Stomach smooth muscle (tissue), 2 donors: ENCODE data around the gene OR3A3.
"Not testable (repeated sequence)": the region's sequence is repeated elsewhere in the genome, so short reads cannot be mapped to it uniquely, and the experiment has no call there.

Experiments used
- H3K27ac ChIP-seq: one replicate; pipeline ENCODE4 v1.7.0; 2013; ENCODE audit warnings: mild to moderate bottlenecking, low read length, inconsistent platforms
- H3K27me3 ChIP-seq, 2 donors: one replicate each; pipeline ENCODE4 v1.7.0; 2013; ENCODE audit warnings: low read length in 2 of 2; ENCODE audit not compliant: insufficient read depth in 2 of 2, control insufficient read depth in 1 of 2
- H3K36me3 ChIP-seq, 2 donors: one replicate each; pipeline ENCODE4 v1.7.0; 2013; ENCODE audit warnings: low read length in 2 of 2; ENCODE audit not compliant: control insufficient read depth in 2 of 2, insufficient read depth in 2 of 2
- H3K4me1 ChIP-seq: one replicate; pipeline ENCODE4 v1.7.0; 2013; ENCODE audit warnings: low read length; ENCODE audit not compliant: control insufficient read depth, insufficient read depth
- H3K4me3 ChIP-seq, 2 donors: one replicate each; pipeline ENCODE4 v1.7.0; 2013; ENCODE audit warnings: low read length in 2 of 2
- H3K9ac ChIP-seq, 2 donors: one replicate each; pipeline ENCODE4 v1.7.0; 2013; ENCODE audit warnings: low read length in 2 of 2, mild to moderate bottlenecking in 1 of 2
- H3K9me3 ChIP-seq, 2 donors: one replicate each; pipeline ENCODE4 v1.7.0; 2013; ENCODE audit warnings: low read length in 2 of 2; ENCODE audit not compliant: control insufficient read depth in 2 of 2
- donor health status: healthy.
- donor health status: Pancreatic carcinoma.

OR3A3 gene

DNA sequence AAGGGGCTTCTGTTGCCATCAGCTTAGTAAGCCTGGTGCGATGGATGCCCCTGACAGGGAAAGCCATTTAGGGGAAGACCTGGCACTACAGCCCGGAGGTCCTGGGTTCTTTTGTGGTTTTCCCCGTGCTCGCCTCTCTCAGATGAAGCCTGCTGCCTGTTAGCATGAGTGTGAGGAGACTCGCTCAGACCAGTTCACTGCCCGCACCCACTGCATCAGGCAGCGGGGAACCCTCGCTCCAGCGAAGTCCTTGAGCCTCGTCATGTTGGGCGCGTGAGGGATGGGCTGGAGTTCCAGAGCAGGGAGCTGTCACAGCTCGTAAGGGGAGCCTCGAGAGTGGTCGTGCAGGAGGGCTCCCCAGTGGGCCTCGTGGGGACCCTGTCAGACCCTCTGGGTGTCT, 1.0 kb downstream of the OR3A3 start:
- not testable (repeated sequence) for H3K36me3 ChIP-seq, H3K27me3 ChIP-seq, H3K4me3 ChIP-seq, H3K4me1 ChIP-seq, H3K9ac ChIP-seq, H3K27ac ChIP-seq, H3K9me3 ChIP-seq

DNA sequence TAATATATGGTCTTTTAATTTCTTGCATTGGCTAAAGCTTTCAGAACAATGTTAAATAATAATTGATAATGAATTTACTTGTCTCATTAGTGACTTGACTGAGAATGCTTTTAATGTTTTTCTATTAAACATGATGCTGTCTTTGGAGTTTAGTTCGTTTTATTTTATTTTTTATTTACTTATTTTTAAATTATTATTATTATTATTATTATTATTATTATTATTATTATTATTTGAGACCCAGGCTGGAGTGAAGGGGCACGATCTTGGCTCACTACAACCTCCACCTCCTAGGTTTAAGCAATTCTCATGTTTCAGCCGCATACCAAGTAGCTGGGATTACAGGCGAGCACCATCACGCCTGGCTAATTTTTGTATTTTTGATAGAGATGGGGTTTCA, 4.4 kb downstream of the OR3A3 start:
- no peaks in the 10 kb centered on the region for H3K36me3 ChIP-seq
- no peaks in the 10 kb centered on the region for H3K4me1 ChIP-seq
- H3K9me3 ChIP-seq = peaks cover 0 to 3% of the 10 kb centered on the region in 2 donors
- H3K27me3 ChIP-seq = no peaks in the 10 kb centered on the region
- H3K4me3 ChIP-seq = no peak overlapping the region
- no peak overlapping the region for H3K27ac ChIP-seq
- no peak overlapping the region for H3K9ac ChIP-seq

DNA sequence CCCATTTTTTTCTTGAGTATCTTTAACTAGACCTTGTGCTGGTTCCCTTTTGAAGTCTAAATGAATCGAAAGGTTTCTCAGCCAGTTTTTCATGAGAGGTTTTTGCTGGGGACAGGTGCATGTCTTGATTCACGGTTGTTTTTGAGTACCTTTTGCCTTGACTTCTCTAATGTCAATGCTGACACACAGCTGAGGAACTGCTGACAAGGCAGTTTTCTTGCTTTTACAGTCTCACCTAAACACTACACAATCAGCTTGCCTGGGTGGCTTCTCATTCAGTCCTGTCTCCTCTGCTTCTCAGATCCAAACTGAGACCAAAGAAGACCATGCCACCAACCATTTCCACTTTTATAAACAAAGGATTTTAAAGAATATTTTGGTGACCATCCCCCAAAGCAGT, 7.1 kb downstream of the OR3A3 start:
- no peaks in the 10 kb centered on the region for H3K4me1 ChIP-seq
- peaks cover 0 to 3% of the 10 kb centered on the region in 2 donors for H3K9me3 ChIP-seq
- H3K27me3 ChIP-seq = no peaks in the 10 kb centered on the region
- no peak overlapping the region for H3K27ac ChIP-seq
- no peak overlapping the region for H3K4me3 ChIP-seq
- H3K9ac ChIP-seq = no peak overlapping the region
- H3K36me3 ChIP-seq = no peaks in the 10 kb centered on the region

DNA sequence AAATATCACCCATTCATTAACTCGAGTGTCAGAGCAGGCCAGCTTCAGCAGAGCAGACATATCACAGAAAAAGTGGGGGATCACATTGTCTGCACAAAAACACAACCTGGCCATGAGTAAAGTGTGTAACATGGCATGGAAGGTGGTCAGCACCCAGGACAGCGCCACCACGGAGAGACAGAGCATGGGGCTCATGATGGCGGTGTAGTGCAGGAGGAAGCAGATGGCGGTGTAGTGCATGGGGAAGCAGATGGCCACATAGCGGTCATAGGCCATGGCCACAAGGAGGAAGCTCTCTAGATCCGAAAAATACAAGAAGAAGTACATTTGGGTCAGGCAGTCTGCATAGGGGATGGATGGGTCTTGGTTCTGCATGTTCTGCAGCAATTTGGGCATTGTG, 22.0 kb downstream of the OR3A3 start:
- H3K4me1 ChIP-seq, H3K9me3 ChIP-seq, H3K36me3 ChIP-seq, H3K27ac ChIP-seq, H3K4me3 ChIP-seq, H3K9ac ChIP-seq, H3K27me3 ChIP-seq: not testable (repeated sequence)

DNA sequence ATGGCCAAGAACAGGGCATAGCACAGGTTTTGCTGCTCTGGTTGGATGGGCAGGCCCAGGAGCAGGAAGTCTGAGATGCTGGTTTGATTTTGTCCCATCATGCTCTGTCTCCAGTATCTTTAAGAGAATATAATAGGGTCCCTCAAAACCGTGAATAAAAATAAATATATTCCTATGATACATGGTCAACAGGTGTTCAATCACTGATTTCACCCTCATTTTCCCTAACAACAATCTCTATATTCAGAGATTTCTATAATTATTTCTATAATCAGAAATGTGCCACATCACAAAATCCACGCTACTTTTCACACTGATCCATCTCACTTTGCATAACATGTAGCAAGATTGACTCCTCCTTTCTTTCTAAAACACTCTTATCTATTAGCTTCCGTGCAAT, 22.6 kb downstream of the OR3A3 start, which contains the start of gene OR1E2:
TSS of gene OR1E2 (minus strand) at position 101 of the 400 bp plus-strand sequence. CDS start at position 101, 0 bp downstream.
- Histone ChIP-seq H3K27me3 (no peaks in the 10 kb centered on the region), H3K4me3 (no peak within 1 kb of the TSS), H3K9ac (no peak within 1 kb of the TSS), H3K27ac (no peak within 1 kb of the TSS), H3K9me3 (no peaks in the 10 kb centered on the region), H3K36me3 (no peaks in the 10 kb centered on the region), H3K4me1 (no peaks in the 10 kb centered on the region)

DNA sequence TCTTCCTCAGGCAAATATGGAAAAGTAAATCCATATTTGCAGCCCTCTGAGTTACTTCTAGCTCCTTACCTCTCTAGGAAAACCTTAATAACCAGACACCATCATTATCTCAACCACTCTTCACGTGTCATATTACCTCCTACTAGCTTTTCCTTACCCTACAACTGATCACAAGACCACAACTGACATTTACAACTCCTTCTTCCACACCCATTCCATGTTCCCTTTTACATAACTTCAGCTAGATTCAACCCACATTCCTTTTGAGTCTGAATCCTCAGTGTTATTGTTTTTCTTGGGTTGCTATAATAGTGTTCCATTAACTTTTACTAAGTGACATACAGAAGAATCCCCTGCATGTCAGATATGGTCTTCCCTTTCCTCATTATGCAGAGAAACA, 27.2 kb downstream of the OR3A3 start:
- Histone ChIP-seq H3K4me1 (no peaks in the 10 kb centered on the region), H3K4me3 (no peak overlapping the region), H3K36me3 (no peaks in the 10 kb centered on the region), H3K27ac (no peak overlapping the region), H3K27me3 (no peaks in the 10 kb centered on the region), H3K9ac (no peak overlapping the region), H3K9me3 (no peaks in the 10 kb centered on the region)

DNA sequence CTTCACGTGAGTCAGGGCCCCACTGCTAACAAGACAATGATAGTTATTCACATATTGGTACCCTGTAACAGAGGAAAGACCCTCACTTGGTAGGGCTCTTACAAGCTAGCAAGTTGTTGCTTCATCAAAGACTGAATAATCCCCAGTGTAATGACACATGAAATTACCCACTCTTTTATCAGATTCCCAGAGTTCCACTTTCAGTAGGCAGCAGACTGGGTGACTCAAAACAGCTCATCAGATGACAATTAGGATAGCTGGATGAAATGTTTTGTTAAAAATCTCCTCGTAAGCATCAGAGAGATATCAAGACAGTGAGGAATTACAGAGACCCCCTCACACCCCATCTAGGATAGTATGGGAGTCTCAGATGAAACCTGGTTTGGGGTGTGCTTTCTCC, 29.3 kb downstream of the OR3A3 start:
- Histone ChIP-seq H3K9me3 (no peaks in the 10 kb centered on the region), H3K4me3 (no peak overlapping the region), H3K4me1 (no peaks in the 10 kb centered on the region), H3K36me3 (no peaks in the 10 kb centered on the region), H3K9ac (no peak overlapping the region), H3K27me3 (no peaks in the 10 kb centered on the region), H3K27ac (no peak overlapping the region)

DNA sequence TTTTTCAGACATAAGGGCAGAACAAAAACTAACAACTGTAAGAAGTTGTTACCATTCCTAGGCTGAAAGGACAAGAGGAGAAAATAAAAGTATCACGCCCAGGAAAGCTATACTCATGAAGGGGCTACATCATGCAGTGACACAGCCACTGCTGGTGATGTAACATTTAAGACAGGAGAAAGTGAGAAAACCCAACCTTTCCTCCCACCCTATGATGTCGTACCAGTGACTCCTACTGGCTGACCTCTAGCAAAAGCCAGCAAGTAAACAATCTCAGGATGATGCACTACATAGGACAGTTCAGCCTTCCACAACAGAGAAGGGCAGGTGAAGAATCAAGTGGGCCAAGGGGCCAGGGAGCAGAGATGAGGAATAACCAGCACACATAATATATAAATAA, 36.5 kb downstream of the OR3A3 start:
- H3K9me3 ChIP-seq = no peaks in the 10 kb centered on the region

DNA sequence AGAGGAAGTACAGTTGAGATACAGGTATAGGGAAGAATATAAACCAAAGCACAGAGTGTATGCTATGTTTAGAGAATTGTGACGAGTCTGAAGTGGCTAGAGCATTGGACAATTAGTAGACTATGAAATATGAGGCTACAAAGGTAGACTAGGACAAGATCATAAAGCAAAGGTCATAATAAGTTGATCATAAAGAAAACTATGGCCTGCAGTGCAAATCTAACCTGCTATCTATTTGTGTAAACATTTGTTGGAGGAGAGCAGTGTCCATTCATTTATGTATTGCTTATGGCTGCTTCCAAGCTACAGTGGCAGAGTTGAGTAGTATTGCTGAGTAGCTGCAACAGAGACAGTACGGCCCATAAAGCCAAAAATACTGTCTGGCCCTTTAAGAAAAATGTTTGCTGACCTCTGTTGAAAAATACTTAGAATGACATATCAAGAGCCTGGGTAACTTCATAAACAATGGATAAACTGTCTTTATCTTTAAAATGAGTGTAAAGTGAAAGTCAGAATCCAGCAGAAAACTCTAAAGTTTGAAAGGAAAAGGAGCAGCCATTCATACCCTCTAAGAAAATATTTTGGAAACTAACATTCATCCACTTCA, 37.0 kb downstream of the OR3A3 start:
- Histone ChIP-seq H3K9ac (no peak overlapping the region), H3K27ac (no peak overlapping the region), H3K4me3 (no peak overlapping the region), H3K36me3 (no peaks in the 10 kb centered on the region), H3K4me1 (no peaks in the 10 kb centered on the region), H3K27me3 (no peaks in the 10 kb centered on the region), H3K9me3 (no peaks in the 10 kb centered on the region)

More for the DNA sequence above, 36.5 kb downstream of the OR3A3 start:
- Histone ChIP-seq H3K36me3 (no peaks in the 10 kb centered on the region), H3K27ac (no peak overlapping the region), H3K27me3 (no peaks in the 10 kb centered on the region), H3K9ac (no peak overlapping the region), H3K4me3 (no peak overlapping the region), H3K4me1 (no peaks in the 10 kb centered on the region)

DNA sequence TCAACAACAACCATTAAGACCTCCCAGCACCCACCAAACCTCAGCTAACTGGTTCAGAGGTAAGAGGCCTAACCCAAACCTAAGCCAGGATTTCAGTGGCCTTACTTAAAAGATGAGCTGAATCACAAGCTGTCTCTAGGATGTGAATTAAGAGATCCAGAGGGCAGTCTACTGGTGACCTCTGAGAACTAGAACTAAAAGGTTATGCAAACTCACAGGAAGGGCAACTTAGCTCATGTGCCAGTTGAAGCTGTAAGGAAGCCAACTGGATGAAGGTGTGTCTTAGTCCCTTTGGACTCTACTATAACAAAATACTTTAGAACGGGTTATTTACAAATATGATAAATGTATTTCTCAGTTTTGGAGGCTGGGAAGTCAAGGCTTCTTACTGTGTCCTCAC, 55.2 kb downstream of the OR3A3 start:
- H3K27me3 ChIP-seq, H3K27ac ChIP-seq, H3K36me3 ChIP-seq, H3K9me3 ChIP-seq, H3K9ac ChIP-seq, H3K4me1 ChIP-seq, H3K4me3 ChIP-seq: not testable (repeated sequence)

DNA sequence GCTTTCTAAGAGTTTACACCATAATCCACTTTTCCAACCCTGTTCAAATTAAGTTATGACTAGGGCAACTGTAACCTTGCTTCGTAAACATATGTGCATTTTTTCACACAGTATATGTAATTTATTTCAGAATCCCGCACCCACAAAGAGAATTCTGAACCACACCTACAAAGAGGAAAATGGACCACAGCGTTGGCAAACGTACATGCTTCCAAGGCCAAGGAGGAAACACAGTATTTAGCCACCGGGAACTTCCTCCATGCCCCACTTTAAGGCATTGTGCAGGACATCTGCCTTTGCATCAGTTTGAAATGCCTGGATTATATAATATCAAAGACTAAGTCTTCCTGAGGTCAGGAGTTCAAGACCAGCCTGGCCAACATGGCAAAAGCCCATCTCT, 58.4 kb downstream of the OR3A3 start:
- Histone ChIP-seq H3K36me3 (no peaks in the 10 kb centered on the region), H3K4me1 (no peaks in the 10 kb centered on the region), H3K9me3 (no peaks in the 10 kb centered on the region), H3K27ac (no peak overlapping the region), H3K4me3 (no peak overlapping the region), H3K27me3 (no peaks in the 10 kb centered on the region), H3K9ac (no peak overlapping the region)
